GM21786 (cell line): Measurements from ENCODE around the gene UBASH3B.
"Not testable (repeated sequence)": the region's sequence is repeated elsewhere in the genome, so short reads cannot be mapped to it uniquely, and the experiment has no call there.

Source experiments
- ATAC-seq: cut with Tn5 transposase; IDR thresholded peaks from one replicate; pipeline ENCODE4 v1.9.1; 2021; ENCODE audit not compliant: unreplicated experiment

UBASH3B gene

DNA sequence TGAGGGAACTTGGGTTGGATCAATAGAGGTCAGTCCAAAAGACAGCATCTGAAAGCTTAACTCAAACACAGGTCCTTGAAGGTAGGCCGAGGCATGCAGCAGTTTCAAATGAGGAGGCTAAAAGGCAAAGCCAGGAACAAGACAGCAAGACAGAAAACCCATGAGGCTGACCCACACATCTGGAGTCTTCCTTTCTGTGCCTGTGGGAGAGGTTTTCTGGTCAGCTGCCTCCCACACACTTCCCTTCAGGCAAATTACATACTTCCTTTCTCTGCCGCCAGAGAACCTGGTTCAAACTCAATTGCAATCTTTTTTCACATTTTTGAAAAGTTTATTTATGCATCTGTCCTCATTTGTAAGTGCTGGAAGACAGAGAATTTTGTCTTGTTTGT is 153.0 kb downstream of the UBASH3B start:
- ATAC-seq: peak; percentile 43

DNA sequence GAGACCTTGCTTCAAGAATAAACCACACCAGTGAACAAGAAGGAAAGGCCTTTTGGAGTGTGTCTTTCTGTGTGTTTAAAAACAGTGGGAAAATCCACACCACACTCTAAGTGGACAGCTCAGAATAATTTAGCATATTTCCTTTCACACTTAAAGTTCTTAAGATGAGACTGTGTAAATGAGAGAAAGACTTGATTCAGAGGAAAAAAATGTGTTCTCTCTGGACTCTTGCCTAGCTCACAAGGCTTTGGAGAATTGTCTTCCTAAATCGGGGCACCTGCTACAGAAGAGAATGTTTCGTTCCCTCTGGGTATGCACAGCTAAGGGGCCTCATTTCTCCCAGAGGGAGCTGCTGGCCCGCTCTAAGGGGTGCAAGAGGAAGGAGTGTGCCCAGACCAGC is 154.3 kb downstream of the UBASH3B start:
- no peak for ATAC-seq

DNA sequence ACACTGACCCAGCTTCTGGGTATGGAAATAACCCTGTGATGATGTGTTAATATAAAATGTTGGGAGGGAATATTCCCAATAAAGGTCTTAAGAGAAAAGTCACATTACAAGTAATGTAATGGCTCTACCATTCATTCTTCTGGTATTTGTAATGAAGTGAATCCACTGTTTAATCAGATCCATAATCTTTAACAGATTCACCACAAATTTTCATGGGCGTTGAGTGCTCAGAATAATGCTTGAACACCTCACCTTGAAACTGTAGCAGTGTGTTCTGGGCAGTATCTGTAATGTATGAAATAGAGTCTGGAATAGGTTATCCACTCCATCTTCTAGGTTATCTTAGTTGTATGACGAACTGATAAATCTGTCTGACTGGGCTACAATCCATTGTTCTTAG is 156.2 kb downstream of the UBASH3B start:
- ATAC-seq: no peak

DNA sequence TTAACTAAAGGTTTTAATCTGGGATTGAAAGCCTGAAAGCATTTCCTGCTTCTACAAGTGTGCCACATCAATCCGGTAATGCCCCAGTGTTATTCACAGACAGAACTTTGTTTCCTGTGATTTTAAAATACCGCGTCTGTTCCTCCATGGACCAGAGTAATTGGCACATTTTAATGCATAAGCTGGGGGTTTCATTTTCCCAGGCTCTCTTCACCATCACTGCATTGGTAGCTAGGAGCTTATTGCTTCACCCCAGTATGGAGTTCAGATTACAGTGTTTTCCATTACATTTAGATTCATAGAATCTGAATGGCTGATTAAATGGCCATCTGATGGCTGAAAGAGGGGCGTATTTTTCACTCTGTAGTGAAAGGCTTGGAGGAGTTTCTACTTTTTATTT is 157.1 kb downstream of the UBASH3B start:
- no peak for ATAC-seq

DNA sequence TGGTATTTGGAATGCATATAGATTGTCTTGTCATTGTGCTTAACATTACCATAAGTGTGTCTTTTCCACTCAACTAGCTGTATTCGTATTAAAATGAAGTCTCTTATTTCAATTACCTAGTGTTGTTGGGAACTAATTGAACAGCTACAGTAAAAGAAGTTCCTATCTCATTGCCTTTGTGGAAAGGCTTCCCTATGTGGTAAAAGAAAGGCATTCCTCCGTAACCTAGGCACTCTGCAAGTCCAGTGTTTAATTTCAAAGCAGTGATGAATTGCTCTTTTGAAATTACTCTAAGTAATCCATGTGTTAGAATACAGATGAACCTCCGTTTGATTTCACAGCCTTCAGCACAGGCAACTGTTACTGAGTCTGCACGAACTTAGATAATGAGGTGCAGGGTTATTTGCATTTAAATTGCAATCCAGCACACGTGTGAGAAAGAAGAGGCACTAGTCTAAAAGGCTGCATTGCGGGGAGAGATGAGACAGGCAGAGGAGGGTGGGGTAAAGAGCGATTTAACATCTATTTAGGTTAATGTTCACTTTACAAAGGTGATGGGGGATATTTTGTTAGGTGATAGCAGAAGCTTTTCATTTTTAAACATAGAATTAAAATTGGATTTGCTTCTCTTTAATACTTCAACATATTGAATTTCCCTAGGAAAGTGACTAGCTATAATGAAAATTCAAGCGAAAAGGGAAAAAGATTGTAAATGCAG is 157.8 kb downstream of the UBASH3B start:
- ATAC-seq: no peak

DNA sequence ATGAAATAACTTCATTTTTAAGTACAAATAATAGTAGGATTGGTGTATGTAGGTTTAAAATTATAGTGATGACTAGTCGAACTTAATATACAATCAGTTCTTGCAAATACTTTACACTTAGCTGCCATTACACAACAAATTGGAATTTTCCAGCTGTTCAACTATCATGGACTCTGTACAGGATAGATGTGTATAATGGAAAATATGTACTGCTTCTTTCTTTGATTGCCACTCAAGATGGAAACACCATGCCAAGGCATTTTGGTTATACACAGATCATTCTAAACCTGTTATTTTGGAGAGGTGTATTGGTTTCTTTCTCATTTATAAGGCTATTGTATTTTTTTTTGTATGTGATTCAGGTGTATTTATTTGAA is 158.4 kb downstream of the UBASH3B start:
- no peak for ATAC-seq

DNA sequence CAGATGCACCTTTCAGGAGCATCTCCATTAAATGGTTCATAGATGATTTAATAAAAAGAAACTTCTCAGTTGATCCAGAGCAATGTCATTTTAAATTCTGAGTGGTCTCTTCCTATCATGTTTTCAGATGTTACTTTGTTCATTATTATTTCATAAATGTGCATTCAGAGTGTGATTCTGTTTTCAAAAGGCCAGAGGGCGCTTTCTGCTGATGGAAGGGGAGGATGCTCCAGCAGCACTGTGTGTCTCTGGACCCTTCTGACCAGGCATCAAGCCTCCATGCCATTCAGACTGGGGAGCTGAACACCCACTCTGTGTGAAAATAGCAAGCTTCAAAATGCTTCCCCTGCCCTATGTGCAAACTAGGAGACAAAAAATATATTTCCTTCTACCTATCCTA is 158.9 kb downstream of the UBASH3B start:
- ATAC-seq: no peak

DNA sequence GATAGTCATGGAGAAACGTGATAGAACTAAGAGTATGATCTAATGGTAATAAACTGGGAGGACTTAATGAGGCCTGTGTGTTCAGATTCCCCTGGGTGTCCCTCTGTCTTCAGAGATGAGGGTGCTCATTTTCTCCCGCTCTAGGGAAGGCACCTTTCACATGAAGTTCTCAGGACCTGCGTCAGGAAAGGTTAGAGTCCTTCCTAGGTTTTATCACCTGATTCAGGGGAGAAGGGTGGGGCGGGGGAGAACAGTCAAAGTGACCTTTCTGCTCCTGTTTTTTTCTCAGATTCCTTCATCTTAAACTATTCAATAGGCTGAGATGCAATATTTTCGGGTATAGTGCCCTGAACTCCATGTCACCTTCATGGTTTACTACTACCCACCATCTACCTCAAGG is 160.4 kb downstream of the UBASH3B start:
- ATAC-seq: no peak

DNA sequence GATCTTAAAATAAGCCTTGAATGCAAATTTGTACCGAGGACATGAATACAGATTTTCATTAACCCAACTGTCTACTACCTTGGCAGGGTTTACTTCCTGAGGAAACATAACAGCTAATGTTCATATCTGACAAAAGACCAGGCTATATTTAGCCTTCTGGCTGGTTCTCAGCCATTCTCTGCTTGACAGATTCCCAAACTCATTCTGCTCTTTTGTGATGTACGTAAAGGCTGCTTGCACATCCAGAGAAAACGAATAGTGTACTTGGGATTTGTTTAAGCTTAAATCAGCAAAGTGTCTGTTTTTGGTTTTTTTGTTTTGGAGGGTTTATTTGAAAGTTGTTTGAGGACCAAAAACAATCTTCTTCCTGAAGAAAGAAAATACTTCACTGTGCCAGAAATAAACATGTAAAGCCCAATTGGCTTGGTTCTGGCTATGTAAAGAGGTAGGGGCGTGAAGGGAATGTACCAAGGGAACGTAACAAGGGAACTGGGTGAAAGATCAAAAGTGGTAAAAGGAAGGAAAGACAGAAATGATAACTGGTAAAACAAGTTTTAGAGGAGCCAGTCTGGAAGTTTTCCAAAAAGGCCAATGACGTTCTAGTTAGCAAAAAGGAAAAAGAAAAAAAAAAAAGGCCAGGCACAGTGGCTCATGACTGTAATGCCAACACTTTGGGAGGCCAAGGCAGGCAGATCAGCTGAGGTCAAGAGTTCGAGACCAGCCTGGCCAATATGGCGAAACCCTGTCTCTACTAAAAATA is 161.4 kb downstream of the UBASH3B start:
- ATAC-seq: no peak

DNA sequence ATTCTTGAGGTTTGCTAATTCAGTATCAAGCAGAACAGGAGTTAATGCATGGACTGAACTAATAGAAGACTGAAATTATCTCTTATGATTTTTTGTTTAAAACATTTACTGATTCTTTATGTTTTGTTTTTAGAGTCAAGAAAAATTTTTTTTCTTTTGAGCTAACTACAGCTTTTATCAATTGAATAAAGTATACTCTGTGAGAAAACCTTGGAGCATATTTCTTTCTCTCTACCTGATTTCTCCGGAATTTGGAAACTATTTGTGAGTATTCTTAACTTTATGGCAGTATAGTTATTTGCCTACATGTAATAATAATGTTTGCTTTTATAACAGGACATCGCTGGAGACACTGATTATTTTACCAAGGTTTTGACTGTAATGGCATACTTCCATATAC is 164.6 kb downstream of the UBASH3B start:
- ATAC-seq: no peak

DNA sequence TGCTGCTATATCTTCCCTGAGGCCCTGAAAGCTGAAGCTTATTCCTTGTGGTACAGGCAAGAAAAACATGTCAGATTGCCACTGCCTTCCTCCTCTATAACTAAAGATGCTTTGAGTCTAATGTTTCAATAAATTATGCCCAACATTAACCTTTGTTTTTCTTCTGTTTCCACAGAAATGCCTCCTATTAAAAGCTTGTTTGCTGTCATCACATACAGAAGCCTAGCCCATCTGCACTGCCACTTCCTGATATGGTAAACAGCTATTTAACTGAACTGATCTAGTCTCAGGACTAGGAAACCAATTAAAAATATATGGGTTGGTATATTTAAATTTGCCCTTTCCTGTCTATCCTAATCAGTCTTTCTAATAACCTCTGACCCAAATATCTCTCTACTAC is 165.6 kb downstream of the UBASH3B start:
- ATAC-seq: no peak

DNA sequence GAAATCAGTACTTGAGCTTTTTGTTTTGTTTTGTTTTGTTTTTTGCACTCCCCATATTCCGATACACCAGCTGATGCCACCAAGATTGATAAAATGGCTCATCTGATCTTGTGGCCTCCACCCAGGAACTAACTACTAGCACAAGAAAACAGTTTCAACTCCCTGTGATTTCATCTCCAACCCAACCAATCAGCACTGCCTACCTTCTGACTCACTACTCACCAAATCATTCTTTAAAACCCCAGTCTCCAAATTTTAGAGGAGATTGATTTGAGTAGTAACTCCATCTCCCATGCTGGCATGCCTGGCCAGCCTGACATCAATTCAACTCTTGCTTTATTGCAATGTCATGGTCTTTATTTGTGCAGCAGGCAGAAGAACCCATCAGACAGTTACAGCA is 166.7 kb downstream of the UBASH3B start:
- ATAC-seq: no peak

DNA sequence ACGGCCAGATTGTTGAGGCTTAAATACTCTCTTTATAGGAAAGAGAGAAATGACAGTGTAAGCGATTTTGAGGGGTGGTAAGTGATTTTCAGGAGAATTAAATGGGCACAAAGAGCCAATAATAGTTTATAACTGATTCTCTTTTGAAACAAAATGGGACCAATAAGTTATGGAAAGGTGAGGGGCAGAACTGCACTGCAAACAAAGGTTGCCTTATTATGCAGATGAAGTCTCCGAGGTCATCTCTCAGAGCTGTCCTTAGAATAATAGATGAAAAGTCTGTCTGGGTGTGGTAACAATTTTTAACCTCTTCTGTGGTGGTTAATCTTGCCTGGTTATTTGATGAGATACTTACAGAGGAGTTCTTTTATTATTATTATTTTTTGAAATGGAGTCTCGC is 168.0 kb downstream of the UBASH3B start:
- ATAC-seq: no peak

DNA sequence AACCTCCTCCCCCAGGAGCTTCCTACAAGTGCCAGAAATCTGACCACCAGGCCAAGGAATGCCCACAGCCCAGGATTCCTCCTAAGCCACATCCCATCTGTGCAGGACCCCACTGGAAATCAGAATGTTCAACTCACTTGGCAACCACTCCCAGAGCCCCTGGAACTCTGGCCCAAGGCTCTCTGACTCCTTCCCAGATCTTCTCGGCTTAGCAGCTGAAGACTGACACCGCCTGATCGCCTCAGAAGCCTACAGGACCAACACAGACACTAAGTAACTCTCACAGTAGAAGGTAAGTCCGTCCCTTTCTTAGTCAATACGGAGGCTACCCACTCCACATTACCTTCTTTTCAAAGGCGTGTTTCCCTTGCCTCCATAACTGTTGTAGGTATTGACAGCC is 173.8 kb downstream of the UBASH3B start:
- not testable (repeated sequence) for ATAC-seq

DNA sequence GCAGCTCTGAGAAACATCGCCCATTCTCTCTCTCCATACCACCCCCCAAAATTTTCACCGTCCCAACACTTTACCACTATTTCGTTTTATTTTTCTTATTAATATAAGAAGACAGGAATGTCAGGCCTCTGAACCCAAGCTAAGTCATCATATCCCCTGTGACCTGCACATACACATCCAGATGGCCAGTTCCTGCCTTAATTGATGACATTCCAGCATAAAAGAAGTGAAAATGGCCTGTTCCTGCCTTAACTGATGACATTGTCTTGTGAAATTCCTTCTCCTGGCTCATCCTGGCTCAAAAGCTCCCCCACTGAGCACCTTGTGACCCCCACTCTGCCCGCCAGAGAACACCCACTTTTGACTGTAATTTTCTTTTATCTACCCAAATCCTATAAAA is 176.8 kb downstream of the UBASH3B start:
- ATAC-seq: not testable (repeated sequence)

DNA sequence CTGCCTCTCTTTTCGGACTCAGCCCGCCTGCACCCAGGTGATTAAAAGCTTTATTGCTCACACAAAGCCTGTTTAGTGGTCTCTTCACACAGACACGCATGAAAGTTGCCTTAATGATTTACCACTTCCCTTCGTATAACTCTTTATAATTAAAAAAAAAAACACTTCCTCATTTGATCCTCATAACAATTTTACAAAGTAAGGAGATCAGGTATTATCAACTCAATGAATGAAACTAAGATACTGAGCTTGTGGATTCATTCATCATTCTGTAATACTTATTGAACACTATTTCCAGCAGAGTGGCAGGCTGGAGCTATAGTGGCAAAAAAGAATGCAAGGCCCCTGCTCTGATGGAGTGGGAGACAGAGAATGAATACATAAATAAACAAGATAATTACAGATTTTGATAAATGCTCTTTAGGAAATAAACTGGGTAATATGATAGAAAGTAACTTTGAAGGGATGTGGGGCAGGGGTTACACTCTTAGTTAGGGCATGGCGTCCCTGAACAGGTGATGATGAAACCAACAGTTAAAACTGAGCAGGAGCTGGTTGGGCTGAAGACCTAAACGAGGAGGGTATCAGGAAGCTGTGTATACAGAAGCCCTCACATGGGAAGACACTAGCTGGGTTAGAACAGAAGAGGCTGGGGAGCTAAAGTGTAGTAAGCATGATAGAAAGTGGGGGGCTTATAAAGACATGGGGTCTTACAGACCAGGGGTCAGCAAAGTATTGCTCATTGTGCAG is 177.4 kb downstream of the UBASH3B start:
- no peak for ATAC-seq

DNA sequence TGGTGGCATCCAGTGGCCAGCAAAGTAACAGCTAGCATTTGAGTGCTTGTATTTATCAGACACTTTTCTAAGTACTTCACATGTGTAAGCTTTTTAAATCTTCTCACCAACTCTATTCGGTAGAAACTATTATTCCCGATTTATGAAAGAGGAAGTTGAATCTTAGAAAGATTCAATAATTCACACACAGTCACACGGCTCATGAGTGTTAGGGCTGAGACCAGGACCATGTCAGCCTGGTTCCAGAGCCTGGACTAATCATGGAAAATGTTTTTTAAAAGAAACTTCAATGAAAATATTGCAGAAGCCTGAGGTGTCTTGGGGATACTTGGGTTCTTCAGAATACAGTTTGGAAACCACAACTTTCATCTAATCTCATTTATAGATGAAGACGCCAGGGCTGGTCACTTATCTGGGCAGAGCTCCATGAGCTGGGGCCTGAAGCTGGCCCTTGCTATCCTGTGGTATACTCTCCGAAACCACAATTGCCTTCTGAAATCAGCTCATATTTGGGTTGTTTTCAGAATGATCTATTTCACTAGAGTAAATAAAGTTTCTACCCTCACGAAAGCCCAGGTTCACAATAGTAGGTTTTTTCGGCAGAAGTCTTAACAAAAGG is 178.4 kb downstream of the UBASH3B start:
- ATAC-seq: no peak

DNA sequence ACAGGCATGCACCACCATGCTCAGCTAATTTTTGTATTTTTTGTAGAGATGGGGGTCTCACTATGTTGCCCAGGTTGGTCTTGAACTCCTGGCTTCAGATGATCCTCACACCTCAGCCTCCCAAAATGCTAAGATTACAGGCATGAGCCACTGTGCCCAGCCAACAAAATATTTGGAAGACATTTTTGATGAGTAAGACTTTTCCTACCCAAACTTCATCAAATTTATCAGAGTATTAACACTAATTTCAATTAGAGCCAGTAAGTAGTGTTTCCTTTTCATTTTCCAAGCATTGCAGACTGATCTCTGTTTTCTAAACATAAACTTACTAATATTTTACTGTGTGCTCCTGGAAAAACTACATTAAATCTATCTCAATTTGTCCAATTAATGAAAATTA is 181.4 kb downstream of the UBASH3B start:
- ATAC-seq: no peak

DNA sequence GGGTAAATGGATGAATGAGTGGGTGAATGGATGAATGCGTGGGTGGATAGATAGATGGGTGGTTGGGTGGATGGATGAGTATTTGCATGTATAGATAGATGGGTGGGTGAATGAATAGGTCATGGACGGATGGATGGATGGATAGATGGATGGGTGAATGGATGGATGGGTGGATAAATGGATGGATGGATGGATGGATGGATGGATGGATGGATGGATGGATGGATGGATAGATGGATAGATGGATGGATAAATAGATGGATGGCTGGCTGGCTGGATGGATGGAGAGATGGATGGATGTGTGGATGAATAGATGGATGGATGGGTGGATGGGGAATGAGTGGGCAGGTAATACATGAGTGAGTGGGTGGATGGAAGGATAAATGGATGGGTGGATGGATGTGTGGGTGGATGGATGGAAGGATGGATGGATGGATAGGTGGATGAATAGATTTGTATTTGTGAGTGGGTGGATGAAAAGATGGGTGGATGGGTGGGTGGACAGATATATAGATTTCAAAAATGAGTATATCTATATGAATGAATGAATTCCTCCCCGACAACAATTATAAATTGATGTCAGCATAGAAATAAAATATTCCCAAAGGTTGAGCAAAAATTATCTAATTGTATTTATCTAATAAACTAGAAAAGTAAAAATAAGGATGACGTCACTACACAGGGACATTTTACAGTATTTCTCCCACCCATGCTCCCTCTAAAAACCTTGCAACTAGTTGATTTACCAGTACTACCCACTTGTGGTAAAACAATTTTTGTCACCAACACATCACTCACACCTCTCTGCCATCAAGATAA is 182.2 kb downstream of the UBASH3B start:
- ATAC-seq: no peak

DNA sequence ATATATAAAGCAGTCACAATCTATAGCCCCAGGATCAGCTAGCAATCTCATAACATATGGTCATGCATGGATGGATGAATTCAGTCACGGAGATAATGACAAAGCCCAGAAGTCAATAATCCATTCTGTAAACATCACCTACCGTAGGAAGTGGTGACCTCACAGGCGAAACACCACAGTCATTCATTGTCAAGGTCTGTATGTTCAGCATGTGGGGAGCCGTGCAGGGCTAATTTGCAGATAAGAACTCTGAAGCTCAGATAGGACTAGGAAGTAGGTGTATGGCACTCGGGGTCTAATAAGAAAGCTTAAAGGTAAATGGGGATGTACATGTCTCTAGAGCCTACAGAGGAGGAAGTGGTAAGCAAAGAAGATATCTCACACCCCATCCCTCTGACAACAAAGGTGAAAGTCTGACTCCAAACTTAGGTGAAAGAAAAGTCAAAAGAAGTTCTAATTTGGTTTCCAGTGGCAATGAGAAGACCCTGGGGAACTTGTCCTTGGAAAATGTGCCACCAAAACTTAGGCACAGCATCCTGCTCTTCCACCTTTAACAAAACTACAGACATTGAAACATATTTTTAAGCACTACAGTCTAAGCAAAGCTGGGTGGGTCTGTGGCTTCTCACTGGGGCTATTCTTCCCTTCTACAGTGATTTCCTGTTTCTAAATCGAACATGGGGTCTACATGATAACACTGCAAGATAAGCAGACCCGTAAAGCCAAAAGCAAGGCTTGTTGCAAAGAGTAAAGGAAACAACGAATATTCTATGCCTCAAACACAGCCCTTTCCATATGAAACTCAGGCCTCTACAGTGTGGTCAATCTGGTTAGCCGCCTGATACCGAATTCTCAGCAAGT is 188.0 kb downstream of the UBASH3B start:
- ATAC-seq: peak; percentile 42
